ENCODE data around the gene ZNRF2.
A peak's percentile ranks its signal among the peaks of the same experiment; 100 is the strongest.

ZNRF2 gene

GRCh38 chr7:30284298-30285066 lies at the start of gene ZNRF2:
Gene ZNRF2 (plus strand): TSS chr7:30284597. CDS start chr7:30285358, 761 bp downstream.
- peak within 1 kb of the TSS; percentile 78 to 96 (median 87) for H3K4me2 ChIP-seq
- no peaks in the 10 kb centered on the region; a peak in 1 of 22 replicates for H3K9me3 ChIP-seq (replicated peaks in 1 of 11)
- peak within 1 kb of the TSS; percentile 98 to 100 (median 99) for H3K9ac ChIP-seq
- H3K27ac ChIP-seq, result peak within 1 kb of the TSS; percentile 98 to 100 (median 99)
- peaks cover 37 to 69% (median 54%) of the 10 kb centered on the region in 10 experiments for H3K4me1 ChIP-seq
- peak within 1 kb of the TSS; percentile 92 to 100 (median 98) for H3K4me3 ChIP-seq
- no peaks in the 10 kb centered on the region for H3K27me3 ChIP-seq
- TF ChIP-seq Cebpa-rat (IDR thresholded peaks at IDR 0.05), result no peak
- H3K36me3 ChIP-seq, result no peaks in the 10 kb centered on the region
- peaks cover 0 to 18% (median 11%) of the 10 kb centered on the region in 11 experiments; a peak in 11 of 22 replicates for H4K20me1 ChIP-seq

GRCh38 chr7:30237271-30237695 lies 47.1 kb upstream of the ZNRF2 start:
- H3K4me3 ChIP-seq, result no peak overlapping the region
- H3K4me2 ChIP-seq, result peak overlapping the region in 3 of 11 experiments; percentile 73 to 87 (median 78); a peak in 6 of 22 replicates
- peaks cover 18 to 82% (median 26%) of the 10 kb centered on the region in 10 experiments for H3K4me1 ChIP-seq
- no peaks in the 10 kb centered on the region for H3K27me3 ChIP-seq
- peak overlapping the region in 2 of 11 experiments; percentile 62 to 70; a peak in 2 of 22 replicates for H3K9ac ChIP-seq
- peak in 1 of 11 experiments; percentile 28; a peak in 1 of 22 replicates for TF ChIP-seq Cebpa-rat (IDR thresholded peaks at IDR 0.05)
- peak overlapping the region in 3 of 11 experiments; percentile 83 to 84 (median 83); a peak in 6 of 22 replicates for H3K27ac ChIP-seq
- H3K36me3 ChIP-seq, result no peaks in the 10 kb centered on the region
- no peaks in the 10 kb centered on the region for H4K20me1 ChIP-seq
- H3K9me3 ChIP-seq (replicated peaks in 1 of 11), result peaks cover 0 to 7% (median 0%) of the 10 kb centered on the region in 11 experiments; a peak in 3 of 22 replicates

- Histone ChIP-seq H3K27ac (peak overlapping the region in 4 of 11 experiments; percentile 58 to 84 (median 83); a peak in 8 of 22 replicates), H3K9ac (peak overlapping the region in 4 of 11 experiments; percentile 23 to 70 (median 64); a peak in 7 of 22 replicates)
Observed at GRCh38 chr7:30238721-30239441, 45.5 kb upstream of the ZNRF2 start.

GRCh38 chr7:30240106-30240800 lies 44.1 kb upstream of the ZNRF2 start:
- H3K4me2 ChIP-seq, result peak overlapping the region; percentile 17 to 87 (median 55)
- peak overlapping the region in 3 of 11 experiments; percentile 83 to 84 (median 83); a peak in 7 of 22 replicates for H3K27ac ChIP-seq
- no peak overlapping the region; a peak in 1 of 20 replicates for H3K4me3 ChIP-seq
- H3K9me3 ChIP-seq (replicated peaks in 1 of 11), result peaks cover 0 to 7% (median 0%) of the 10 kb centered on the region in 11 experiments; a peak in 3 of 22 replicates
- peak overlapping the region in 3 of 11 experiments; percentile 2 to 65 (median 62); a peak in 5 of 22 replicates for H3K9ac ChIP-seq
- H3K27me3 ChIP-seq, result no peaks in the 10 kb centered on the region
- TF ChIP-seq Cebpa-rat (IDR thresholded peaks at IDR 0.05), result no peak
- no peaks in the 10 kb centered on the region for H3K36me3 ChIP-seq
- peaks cover 18 to 79% (median 26%) of the 10 kb centered on the region in 10 experiments for H3K4me1 ChIP-seq
- no peaks in the 10 kb centered on the region for H4K20me1 ChIP-seq

More at GRCh38 chr7:30238721-30239441, 45.5 kb upstream of the ZNRF2 start:
- Histone ChIP-seq H4K20me1 (no peaks in the 10 kb centered on the region), H3K4me2 (peak overlapping the region in 10 of 11 experiments; percentile 3 to 87 (median 38); a peak in 13 of 22 replicates), H3K27me3 (no peaks in the 10 kb centered on the region), H3K9me3 (replicated peaks in 1 of 11) (peaks cover 0 to 7% (median 0%) of the 10 kb centered on the region in 11 experiments; a peak in 3 of 22 replicates), H3K4me1 (peaks cover 18 to 76% (median 26%) of the 10 kb centered on the region in 10 experiments), H3K4me3 (no peak overlapping the region), H3K36me3 (no peaks in the 10 kb centered on the region)
- no peak for TF ChIP-seq Cebpa-rat (IDR thresholded peaks at IDR 0.05)

GRCh38 chr7:30241767-30242166 lies 42.6 kb upstream of the ZNRF2 start:
- Histone ChIP-seq H3K4me3 (no peak overlapping the region), H4K20me1 (no peaks in the 10 kb centered on the region), H3K4me2 (peak overlapping the region in 2 of 11 experiments; percentile 73 to 87; a peak in 3 of 22 replicates), H3K27ac (peak overlapping the region in 1 of 11 experiments; percentile 84; a peak in 1 of 22 replicates), H3K9me3 (replicated peaks in 1 of 11) (peaks cover 0 to 3% (median 0%) of the 10 kb centered on the region in 11 experiments; a peak in 2 of 22 replicates), H3K36me3 (no peaks in the 10 kb centered on the region), H3K9ac (no peak overlapping the region), H3K4me1 (peaks cover 18 to 85% (median 26%) of the 10 kb centered on the region in 10 experiments), H3K27me3 (no peaks in the 10 kb centered on the region)
- no peak for TF ChIP-seq Cebpa-rat (IDR thresholded peaks at IDR 0.05)

- no peak for TF ChIP-seq Cebpa-rat (IDR thresholded peaks at IDR 0.05)
- Histone ChIP-seq H3K27me3 (no peaks in the 10 kb centered on the region), H3K9ac (no peak overlapping the region), H3K4me1 (peaks cover 14 to 85% (median 17%) of the 10 kb centered on the region in 10 experiments), H3K4me3 (no peak overlapping the region), H4K20me1 (no peaks in the 10 kb centered on the region), H3K4me2 (no peak overlapping the region; a peak in 1 of 22 replicates), H3K27ac (no peak overlapping the region), H3K9me3 (replicated peaks in 1 of 11) (peaks cover 0 to 3% (median 0%) of the 10 kb centered on the region in 11 experiments; a peak in 1 of 22 replicates), H3K36me3 (no peaks in the 10 kb centered on the region)
Observed at GRCh38 chr7:30244340-30244739, 40.1 kb upstream of the ZNRF2 start.

- Histone ChIP-seq H3K4me2 (peak overlapping the region in 2 of 11 experiments; percentile 15 to 76; a peak in 2 of 22 replicates), H4K20me1 (no peaks in the 10 kb centered on the region), H3K27me3 (no peaks in the 10 kb centered on the region), H3K4me1 (peaks cover under 1 to 85% (median 2%) of the 10 kb centered on the region in 10 experiments; a peak in 19 of 20 replicates), H3K27ac (no peak overlapping the region), H3K9me3 (replicated peaks in 1 of 11) (peaks cover 0 to 3% (median 0%) of the 10 kb centered on the region in 11 experiments; a peak in 1 of 22 replicates), H3K4me3 (no peak overlapping the region), H3K9ac (no peak overlapping the region), H3K36me3 (no peaks in the 10 kb centered on the region)
- TF ChIP-seq Cebpa-rat (IDR thresholded peaks at IDR 0.05), result no peak
Observed at GRCh38 chr7:30245913-30246312, 38.5 kb upstream of the ZNRF2 start.

- no peak overlapping the region for H3K9ac ChIP-seq
- no peaks in the 10 kb centered on the region for H3K36me3 ChIP-seq
- peak overlapping the region in 2 of 11 experiments; percentile 59 to 76; a peak in 2 of 22 replicates for H3K4me2 ChIP-seq
- TF ChIP-seq Cebpa-rat (IDR thresholded peaks at IDR 0.05), result no peak
- H3K27me3 ChIP-seq, result no peaks in the 10 kb centered on the region
- H3K27ac ChIP-seq, result no peak overlapping the region
- peaks cover 0 to 85% (median 0%) of the 10 kb centered on the region in 10 experiments; a peak in 7 of 20 replicates for H3K4me1 ChIP-seq
- peaks cover 0 to 3% (median 0%) of the 10 kb centered on the region in 11 experiments; a peak in 1 of 22 replicates for H3K9me3 ChIP-seq (replicated peaks in 1 of 11)
- no peak overlapping the region for H3K4me3 ChIP-seq
- H4K20me1 ChIP-seq, result no peaks in the 10 kb centered on the region
Observed at GRCh38 chr7:30246392-30246791, 38.0 kb upstream of the ZNRF2 start.

Data from BLaER1 treated with 17β-estradiol and CSF1 and Interleukin-3, amounts not matched to agents 10 nM and 100 nM (cell line).